Measurements from ENCODE around the gene RMC1.
A peak's percentile ranks its signal among the peaks of the same experiment; 100 is the strongest.
"Not testable (repeated sequence)": the region's sequence is repeated elsewhere in the genome, so short reads cannot be mapped to it uniquely, and the experiment has no call there.

RMC1 gene

DNA sequence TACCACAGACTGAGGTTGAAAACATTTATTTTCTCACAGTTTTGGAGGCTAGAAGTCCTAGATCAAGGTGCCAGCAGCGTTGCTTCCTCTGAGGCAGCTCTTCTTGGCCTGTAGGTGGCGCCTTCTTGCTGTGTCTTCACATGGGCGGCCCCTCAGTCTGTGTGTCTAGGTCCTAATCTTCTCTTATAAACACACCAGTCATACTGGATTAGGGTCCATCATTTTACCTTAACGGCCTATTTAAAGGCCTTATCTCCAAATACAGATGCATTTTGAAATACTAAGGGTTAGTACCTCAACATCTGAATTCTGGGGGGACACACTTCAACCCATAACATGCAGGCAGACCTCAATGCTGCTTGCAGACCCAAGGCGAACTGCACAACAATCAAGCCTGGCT, 4.4 kb upstream of the RMC1 start:
- DNase-seq, result peak; percentile 25

DNA sequence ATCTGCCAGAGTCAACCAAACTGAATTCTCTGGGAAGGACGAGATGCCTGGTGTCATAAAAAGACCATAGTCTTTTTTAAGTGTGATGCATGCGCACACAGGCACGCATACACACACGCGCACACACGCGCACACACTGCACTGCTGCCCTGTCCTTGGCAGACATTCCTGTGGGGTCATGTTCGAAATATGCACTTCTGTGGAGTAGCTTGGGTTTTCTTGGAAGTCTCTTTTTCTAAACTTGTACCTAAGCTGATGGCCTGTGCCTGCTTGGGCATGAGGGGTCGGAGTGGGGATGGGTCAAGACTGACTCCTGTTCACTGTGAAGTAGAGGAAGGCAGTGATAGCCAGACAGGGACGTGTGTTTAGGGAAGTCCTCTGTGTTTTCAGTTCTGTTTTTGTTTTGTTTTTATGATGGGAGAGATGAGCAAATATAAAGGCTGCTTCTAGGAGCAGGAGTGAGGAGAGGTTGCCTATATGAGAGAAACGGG, 4.0 kb upstream of the RMC1 start:
- no peak for DNase-seq

DNA sequence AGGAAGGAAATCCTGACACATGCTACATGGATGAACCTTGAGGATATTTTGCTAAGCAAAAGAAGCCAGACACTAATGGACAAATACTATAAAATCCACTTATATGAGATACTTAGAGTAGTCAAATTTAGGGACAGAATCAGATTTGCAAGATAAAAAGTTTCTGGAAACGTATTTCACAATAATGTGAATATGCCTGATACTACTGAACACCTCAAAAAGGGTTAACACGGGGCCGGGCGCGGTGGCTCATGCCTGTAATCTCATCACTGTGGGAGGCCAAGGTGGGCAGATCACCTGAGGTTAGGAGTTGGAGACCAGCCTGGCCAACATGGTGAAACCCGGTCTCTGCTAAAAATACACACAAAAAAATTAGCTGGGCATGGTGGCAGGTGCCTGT, 1.7 kb upstream of the RMC1 start:
- no peak for DNase-seq

DNA sequence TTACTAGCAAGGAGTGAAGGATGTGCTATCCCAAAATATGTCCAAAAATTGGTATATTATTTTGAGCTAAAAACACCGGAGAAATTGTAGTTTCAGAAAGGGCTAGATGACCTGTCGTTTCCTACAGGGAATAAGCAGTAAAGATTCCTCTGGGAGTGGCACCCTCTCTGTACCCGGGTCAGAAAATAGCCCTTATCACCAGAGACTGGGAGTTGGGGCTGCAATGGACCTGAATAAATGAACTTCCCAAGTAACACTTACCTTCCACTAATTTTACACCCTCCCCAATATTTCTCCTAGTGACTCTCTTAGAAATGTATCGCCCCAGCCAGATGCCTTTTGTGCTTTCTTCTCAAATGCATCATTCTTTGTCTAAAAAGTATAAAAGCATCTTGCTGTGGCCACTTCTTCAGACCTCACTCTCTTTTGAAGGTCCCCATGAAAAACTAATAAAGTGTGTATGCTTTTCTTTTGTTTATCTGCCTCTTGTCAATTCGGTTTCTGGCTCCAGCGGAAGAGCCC, 734 bp upstream of the RMC1 start:
- DNase-seq, result no peak

DNA sequence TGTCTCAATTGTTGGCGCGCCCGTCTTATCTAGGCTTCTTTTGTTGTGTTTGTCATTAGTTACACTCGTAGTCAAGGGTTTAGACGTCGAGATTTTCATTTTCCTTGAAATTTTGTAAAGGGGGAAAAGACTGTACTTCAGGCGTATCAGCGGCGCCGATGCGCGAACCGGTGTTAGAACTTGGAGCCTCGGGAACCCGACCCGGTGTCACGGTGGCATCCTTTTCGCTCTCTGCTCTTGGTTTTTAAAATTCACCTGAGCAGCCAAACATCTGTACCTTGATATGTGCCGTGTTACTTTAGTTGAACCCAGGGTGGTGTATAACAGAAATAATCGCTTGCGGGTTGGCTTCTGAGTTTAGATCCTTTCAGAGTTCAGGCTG, 643 bp downstream of the RMC1 start:
- DNase-seq, result no peak

DNA sequence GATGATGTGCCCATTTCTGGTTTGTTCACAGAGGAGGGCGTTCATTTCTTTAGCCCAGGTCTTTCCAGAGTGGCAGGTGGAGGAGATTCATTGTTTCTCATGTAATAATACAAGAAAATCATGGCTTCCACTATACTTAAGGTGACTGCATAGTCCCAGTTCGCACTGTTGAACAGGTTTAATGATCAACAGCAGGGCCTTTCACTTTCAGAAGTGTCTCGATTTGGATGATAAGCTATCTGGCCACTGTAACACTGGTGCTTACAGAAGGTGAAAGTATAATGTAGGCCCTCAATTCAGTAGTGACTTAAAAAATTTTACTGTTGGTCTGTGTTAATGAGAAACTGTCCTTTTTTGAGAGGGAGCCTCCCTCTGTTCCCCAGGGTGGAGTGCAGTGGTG, 1.4 kb downstream of the RMC1 start:
- no peak for DNase-seq

DNA sequence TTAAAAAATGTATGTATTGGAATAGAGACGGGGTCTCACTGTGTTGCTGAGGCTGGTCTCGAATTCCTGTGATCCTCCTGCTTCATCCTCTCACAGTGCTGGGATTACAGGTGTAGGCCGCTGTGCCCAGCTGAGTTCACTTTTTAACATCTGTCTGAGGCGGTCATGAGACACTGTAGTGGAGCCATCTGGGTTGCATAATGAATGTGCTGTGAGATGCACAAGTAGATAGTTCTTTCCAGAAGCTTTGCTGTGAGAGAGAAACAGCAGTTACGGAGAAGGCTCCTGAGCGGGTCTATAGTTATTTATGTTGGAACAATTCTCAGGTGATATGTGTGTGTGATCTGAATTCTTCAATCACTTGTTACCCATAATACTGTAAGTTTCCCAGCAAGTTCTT, 3.1 kb downstream of the RMC1 start:
- DNase-seq, result no peak

DNA sequence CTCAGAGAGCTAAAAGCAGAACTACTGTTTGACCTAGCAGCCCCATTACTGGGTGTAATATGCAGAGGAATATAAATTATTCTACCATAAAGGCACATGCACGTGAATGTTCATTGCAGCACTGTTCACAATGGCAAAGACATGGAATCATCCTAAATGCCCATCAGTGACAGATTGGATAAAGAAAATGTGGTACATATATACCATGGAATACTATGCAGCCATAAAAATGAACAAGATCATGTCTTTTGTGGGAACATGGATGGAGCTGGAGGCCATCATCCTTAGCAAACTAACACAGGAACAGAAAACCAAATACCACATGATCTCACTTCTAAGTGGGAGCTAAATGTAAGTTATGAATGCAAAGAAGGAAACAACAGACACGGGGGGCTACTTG, 7.6 kb downstream of the RMC1 start:
- not testable (repeated sequence) for DNase-seq

DNA sequence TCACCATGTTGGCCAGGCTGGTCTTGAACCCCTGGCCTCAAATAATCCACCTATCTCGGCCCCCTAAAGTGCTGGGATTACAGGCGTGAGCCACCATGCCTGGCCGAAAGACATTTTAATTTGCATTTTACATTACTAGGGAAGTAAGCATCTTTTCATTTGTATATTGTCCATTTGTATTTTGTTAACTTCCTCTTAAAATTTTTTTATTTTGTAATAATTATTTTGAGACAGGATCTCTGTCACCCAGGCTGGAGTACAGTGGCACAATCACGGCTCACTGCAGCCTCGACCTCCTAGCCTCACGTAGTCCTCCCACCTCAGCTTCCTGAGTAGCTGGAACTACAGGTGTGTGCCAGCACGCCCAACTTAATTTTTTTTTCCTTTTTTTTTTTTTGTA, 8.9 kb downstream of the RMC1 start:
- not testable (repeated sequence) for DNase-seq

DNA sequence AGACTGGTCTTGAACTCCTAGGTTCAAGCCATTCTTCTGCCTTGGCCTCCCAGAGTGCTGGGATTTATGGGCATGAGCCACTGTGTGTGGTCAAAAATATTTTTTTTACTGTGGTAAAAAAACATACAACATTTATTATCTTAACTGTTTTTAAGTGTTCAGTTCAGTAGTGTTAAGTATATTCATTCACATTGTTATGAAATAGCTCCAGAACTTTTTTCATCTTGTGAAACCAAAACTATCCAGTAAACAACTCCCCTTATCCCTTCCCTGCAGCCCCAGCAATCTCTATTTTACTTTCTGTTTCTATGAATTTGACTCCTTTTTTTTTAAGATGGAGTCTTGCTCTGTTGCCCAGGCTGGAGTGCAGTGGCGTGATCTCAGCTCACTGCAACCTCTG, 9.3 kb downstream of the RMC1 start:
- no peak for DNase-seq

DNA sequence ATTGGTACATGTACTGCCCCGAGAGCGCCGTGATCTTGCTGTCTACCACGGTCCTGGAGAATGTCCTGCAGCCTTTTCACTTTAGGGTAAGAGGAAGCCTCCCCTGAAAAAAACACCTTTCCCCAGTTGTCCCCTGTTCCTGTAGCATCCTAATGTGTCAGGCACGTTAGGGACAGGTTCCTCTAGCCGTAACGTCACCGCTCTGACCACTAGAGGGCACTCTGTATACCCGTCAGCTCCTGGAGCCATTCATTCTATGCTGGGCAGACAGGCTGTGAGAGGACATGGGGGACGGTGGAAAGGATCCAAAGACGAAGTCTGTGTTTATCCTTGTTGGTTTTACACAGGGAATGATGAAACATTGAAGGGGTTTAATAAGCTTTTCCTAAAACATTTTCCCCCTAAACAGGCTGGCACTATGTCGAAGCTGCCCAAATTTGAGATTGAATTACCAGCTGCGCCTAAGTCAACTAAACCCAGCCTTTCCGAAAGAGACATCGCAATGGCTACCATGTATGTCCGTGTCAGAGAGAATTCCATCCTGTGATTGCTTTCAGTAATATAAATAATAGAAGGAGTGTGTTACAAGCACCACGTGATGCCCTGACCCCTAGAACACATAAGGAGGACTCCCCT, 12.7 kb downstream of the RMC1 start:
- DNase-seq, result no peak

DNA sequence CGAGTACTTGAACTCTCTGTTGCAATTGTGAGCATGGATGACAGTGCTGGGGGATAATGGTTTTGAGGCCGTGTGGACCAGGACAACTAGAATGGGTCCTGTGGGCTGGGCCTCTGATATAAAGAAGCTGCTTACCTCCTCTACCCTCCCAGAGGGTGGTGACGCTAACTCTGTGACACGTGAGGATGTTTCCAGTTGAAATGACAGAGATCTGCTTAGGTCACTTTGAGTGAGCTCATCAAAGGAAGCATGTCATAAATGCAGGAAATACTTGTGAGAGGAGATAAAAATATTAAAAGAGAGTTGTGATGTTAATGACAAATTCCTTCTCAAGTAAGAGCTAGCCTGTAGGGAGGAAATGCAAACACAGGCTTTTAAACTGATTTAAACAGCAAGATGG, 16.4 kb downstream of the RMC1 start:
- DNase-seq, result no peak

DNA sequence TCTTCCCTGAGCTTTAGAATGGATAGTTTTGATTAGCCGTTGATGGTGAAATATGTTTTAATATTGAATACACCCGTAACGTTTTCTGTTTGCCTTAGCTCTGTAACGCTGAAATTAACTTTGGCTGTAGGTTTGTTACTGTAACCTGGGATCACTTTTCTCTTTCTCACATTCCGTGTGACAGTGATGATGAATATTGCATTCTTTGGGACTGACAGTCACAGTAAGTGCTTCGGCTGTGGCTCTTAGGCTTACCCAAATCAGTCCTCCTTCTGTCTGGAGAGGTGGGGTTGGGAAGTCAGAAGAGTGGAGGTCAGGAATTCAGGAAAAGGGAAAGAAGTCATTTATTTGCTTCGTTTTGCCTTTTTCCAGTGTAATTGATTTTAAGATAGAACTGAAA, 18.0 kb downstream of the RMC1 start:
- DNase-seq, result no peak

DNA sequence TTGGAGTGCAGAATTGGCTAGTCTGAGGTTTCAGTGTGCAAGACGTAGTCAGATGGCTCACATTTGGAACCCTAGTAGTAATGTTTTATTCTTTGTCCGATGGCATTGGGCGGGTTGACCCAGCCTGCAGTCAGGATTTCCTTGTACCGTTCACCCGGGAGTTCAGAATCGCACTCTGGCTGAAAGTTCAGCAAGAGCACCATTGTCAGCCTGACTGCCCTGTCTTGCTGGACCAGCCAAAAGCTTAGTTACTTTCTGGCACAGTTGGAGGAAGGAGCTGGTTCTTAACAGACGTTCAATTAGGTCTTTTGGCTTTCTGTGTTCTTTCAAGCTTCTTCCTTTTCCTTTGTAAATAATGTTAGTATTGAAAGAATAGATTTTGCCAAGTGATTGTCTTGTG, 18.6 kb downstream of the RMC1 start:
- no peak for DNase-seq

DNA sequence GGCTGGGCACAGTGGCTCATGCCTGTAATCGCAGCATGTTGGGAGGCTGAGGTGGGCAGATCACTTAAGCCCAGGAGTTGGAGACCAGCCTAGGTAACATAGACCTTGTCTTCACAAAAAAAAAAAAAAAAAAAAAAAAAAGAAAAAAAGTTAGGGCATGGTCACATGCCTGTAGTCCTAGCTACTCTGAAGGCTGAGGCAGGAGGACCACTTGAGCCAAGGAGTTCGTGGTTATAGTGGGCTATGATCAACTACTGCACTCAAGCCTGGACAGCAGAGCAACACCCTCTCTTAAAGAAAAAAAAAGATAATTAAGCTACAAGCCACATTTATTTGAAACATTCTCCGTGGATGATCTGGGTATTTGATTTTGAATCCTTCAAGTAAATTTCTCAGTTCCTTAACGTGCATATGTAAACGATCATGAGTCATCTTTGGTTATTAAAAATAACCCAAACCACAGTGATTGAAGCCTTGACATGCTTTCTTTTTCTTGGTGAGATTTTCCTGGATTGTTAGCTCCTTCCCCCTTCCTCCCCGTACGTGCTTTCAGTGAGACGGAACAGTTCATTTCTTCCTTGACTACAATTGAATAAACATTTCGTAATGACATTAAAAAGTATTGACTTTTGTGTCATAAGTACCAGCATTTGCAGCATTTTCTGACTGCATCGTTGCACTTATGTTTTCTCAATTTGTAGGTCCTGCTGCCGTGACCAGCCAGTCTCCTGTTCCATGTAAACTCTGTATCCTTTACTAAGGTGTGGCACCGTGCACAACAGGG, 20.3 kb downstream of the RMC1 start:
- DNase-seq, result no peak

DNA sequence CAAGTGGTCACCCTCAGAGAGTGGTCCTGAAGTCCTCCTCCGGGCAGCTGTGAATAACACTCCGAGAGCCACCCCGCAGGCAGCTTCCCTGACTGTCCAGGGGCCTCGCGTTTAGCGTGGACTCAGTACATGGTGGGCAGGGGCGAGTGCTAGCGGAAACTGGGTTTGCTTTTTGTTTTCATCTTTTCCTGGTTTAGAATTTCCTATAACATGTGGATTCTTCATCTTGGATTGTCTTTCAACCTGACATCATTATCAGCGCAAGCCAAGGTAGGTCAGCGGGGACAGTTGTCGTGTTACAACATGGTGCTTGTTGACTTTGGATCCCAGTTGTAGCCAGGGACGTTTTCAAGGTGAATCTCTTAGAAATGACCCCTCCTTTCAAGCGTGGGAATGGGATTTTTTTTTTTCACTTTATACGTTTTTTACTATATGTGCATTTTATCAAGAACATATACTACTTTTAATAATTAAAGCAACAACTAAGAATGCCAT, 20.9 kb downstream of the RMC1 start:
- no peak for DNase-seq

DNA sequence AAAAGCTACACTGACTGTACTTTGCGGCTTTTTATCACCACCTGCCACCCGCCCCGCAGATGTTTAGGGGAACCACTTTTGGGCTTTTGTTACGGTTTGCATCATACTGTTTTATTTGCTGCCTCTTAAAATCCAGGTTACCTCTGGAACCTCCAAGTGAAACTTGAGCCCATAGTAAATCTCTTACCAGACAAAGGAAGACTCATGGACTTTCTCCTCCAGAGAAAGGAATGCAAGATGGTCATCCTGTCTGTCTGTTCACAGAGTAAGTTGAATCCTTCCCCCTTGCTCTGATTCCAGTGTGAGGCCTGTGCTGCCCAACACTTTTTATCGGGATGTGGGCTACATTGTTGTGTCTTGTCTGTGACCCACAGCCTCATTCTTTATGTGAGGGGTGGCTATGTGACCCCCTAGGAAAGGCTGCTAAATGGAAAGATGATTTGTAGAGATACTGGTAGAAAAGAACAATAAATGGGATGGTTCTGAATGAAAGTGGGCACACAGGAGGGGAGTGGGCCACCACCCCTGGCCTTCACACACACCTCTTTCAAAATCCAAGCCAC, 23.3 kb downstream of the RMC1 start:
- DNase-seq, result no peak

DNA sequence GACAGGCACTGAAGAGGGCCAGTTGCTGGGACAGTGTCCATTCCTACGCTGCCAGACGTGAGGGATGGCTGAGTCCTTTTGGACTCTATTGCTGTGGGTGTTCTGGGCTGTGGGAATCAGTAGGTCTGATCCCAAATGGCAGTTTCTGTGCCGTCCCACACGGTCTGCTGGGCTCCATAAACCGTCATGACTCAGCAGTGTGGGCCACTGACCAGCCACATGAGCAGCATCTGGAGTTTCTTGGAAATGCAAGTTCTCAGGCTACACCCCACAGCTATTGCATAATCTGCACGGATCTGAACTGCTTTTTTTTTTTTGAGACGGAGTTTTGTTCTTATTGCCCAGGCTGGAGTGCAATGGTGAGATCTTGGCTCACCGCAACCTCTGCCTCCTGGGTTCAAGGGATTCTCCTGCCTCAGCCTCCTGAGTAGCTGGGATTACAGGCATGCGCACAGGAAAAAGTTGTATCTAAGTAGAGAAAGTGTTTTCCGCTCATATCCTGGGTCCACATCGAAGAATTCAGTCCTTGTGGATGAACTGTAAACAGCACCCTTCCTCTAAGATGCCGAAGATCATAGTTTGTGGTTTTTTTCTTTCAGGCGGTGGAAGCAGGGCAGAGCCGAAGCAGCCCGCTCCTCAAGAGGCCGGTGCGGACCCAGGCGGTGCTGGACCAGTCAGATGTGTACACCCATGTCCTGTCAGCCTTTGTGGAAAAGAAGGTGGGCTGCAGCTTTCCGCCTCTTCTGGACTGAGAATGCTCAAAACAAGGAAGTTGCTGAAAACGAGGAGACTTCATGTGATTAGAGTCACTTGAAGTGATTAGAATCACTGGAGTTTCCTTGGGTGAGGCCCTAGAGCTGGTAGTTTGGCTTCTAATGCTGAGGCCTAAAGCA, 25.5 kb downstream of the RMC1 start:
- DNase-seq, result no peak

DNA sequence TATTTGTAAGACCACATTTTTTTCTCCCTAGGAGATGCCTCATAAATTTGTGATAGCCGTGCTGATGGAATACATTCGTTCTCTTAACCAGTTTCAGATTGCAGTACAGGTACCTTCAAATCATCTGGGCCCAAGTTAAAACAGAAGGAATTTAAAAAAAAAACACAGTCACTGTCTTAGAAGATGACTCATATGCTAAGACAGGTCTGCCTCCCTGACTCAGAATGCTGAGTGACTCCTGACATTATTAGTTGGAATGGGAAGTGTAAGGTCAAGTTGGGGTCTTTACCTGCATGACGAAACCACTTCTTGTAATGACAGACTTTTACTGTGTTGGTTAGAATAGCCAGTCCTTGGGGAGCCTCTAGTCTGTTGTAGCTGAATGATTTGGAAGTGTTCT, 26.3 kb downstream of the RMC1 start:
- no peak for DNase-seq

DNA sequence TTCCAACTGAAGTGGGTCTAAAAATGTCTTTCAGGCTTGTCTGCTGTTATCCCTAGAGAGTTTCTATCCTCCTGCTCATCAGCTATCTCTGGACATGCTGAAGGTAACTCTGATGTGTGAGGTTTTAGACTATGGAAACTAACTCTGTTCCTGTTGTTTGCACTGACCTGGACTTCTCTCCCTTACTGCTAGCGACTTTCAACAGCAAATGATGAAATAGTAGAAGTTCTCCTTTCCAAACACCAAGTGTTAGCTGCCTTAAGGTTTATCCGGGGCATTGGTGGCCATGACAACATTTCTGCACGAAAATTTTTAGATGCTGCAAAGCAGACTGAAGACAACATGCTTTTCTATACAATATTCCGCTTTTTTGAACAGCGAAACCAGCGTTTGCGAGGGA, 26.9 kb downstream of the RMC1 start:
- no peak for DNase-seq

DNA sequence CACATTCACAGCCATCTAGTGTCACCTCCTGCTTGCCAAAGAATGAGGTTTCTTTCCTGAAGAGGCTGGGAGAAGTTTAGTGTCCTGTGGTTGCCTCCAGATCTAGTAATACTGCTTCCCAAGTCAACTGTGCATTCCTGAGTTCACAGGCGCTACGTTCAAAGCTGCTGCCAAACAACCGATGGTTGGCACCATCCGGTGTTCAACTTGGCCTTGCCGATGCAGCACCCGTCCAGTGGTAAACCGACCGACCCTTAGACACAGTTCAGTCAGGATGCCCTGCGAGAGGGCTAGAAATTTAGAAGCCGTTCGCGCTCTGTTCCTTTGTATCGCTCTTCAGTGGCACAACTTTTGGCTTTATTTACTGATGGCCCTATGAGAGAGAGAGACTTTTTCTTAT, 28.6 kb downstream of the RMC1 start:
- no peak for DNase-seq

DNA sequence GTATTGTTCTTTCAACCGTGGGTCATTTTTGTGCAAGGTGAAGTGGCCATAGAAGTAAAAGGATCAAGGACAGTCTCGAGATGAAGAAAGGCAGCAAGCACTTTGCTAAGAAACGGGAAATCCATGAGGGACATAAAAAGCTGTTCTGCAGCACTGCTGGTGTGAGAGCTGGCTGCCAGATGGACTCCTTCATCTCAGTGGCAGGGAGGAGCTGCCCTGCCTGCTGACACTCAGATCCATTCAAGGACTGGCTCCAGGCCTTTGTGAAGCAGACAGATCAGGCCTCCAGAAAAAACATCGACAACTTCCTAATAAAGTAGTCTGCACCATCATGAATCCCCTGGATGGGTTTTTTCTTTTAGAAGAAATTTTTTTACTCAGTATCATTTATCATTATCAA, 29.5 kb downstream of the RMC1 start:
- no peak for DNase-seq

DNA sequence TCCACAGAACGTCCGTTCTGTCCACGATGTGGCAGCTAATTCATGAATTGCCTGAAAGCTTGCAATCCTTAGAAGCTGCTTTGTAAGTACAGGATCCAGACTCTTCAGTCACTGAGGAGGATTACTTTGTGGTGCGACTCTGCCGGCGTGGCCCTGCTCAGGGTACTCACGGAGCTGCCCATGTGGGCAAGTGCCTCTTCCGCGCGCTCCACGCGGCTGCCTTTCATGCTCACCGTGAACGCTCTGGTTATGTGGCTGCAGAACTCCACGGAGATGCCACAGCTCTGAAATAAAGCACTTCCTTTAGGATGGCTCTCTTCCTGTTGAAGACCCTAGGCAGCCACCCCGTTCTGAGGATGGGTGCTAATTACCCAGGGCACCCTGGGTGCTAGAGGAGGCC, 31.0 kb downstream of the RMC1 start:
- no peak for DNase-seq

Measured in NCI-H187 treated with DMSO at 0.1 percent for 48 hours (cell line).